ENCODE results near the gene FSIP1.

GRCh38 chr15:39618063-39618823 lies 164.4 kb downstream of the FSIP1 start:
- TF ChIP-seq, protein P1, sequence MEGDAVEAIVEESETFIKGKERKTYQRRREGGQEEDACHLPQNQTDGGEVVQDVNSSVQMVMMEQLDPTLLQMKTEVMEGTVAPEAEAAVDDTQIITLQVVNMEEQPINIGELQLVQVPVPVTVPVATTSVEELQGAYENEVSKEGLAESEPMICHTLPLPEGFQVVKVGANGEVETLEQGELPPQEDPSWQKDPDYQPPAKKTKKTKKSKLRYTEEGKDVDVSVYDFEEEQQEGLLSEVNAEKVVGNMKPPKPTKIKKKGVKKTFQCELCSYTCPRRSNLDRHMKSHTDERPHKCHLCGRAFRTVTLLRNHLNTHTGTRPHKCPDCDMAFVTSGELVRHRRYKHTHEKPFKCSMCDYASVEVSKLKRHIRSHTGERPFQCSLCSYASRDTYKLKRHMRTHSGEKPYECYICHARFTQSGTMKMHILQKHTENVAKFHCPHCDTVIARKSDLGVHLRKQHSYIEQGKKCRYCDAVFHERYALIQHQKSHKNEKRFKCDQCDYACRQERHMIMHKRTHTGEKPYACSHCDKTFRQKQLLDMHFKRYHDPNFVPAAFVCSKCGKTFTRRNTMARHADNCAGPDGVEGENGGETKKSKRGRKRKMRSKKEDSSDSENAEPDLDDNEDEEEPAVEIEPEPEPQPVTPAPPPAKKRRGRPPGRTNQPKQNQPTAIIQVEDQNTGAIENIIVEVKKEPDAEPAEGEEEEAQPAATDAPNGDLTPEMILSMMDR (conservative IDR thresholded peaks at IDR 0.05 in 1 of 2, IDR thresholded peaks at IDR 0.05 in 1 of 2; ENCODE audit: extremely low read depth in 1 of 2, insufficient read depth in 1 of 2, low read depth in 1 of 2, low read length in 2 of 2) = no peak
- no peak for TF ChIP-seq EZH2 (IDR thresholded peaks at IDR 0.05; ENCODE audit: borderline replicate concordance, low read length)

Data from mammary epithelial cell (primary cell).